ENCODE results near the gene CDC34.

Gene CDC34

DNA sequence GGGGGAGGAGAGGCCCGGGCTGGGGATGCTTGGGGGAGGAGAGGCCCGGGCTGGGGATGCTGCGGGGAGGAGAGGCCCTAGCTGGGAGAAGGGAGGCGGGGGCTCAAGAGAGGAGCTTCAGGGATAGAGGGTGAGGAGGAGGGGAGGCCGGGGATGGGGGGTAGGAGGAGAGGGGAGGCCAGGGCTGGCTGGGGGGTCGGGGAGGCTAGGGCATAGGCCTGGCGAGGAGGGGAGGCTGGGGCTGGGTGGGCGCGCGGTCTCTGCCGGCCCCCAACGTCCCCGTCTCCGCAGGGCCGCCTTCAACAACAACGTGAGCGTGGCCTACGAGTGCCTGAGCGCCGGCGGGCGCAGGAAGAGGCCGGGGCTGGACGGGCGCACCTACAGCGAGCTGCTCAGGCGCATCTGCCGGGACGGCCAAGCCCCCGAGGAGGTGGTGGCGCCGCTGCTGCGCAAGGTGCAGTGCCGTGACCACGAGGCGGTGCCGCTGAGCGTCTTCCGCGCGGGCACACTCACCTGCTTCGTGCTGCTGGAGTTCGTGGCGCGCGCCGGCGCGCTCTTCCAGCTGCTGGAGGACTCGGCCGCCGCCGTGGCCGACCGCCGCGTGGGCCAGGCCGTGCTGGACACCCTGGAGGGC lies 12.8 kb upstream of the CDC34 start:
- no peak for DNase-seq

DNA sequence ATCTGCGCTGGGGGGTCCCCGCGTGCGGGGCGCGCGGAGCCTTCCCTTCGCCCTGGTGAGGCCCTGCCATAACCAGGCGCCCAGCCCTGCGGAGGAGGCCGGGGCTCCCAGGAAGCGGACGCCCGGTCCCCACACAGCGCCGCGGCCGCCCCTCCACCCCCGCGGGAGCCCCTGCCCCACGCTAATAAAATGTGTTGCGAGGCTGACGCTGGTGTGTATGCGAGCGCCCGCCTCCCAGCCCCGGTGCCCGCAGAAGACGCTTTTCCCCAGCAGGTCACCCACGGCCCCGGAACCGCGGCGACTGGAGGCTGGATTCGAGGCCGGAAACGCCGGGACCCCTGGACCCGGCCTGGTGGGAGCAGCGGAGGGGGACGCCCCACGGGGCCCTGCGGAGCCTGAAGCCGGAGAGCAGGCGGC lies 12.1 kb upstream of the CDC34 start:
- DNase-seq, result no peak

DNA sequence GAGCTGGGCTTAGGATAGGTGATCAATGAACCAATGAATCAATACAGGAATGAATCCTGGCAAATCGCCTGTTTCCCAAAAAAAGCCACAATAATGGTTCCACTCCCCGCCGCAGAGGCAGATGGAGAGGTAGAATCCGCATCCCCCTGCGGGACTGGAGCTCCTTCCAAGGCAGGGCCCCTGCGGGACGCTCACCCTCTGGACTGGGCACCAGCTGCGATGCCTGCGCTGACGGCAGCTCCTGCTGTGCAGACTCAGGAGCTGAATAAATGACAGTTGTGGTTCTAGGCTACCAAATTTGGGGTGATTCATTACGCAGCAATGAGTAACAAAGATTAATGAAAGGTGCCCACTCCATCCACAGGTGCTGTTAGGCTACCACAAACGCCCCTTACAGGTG lies 8.8 kb upstream of the CDC34 start:
- DNase-seq, result no peak

DNA sequence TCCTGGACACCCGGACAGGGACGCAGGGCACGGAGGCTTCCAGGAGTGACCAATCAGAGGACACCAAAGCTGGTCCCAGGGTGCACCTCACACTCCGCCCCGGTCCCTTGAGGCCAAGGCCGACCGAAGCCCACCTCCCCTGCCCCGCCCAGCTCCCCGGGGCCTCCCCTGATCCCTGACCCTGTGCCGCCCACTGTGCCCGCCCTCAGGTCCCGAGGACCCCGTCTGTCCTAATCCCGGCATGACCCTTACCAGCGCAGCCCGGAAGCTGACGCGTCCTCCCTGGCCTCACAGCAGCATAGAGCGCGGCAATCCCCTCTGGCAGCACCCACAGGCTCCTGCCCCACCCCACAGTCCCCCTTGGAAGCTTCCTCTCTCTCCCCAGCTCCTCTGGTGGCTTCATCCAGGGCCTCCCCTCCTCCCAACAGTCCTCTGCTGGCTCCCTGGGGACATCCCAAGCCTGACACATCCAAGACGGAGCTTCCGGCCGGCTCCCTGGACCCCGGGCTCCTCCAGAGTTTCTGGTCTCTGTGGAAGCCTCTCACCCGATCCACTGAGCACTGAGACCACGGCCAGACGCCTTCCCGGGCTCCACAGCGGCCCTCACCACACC lies 7.4 kb upstream of the CDC34 start:
- DNase-seq, result no peak

DNA sequence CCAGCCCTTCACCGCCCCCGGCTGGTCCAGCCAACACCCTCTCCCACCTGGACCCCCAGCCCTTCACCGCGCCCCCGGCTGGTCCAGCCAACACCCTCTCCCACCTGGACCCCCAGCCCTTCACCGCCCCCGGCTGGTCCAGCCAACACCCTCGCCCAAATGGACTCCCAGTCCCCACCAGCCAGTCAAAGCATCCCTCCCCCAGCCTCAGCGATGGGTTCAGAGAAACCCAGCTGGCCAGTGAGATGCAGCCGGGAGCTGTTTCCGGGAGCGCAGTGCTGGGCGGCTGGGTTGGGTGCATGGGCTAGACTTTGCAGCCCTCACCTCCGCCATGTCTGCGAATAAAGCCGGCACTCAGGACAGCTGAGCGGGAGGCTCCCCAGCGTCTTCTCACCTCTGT lies 6.5 kb upstream of the CDC34 start:
- peak in 4 of 58 donors; percentile 10 to 16 (median 11) for DNase-seq

DNA sequence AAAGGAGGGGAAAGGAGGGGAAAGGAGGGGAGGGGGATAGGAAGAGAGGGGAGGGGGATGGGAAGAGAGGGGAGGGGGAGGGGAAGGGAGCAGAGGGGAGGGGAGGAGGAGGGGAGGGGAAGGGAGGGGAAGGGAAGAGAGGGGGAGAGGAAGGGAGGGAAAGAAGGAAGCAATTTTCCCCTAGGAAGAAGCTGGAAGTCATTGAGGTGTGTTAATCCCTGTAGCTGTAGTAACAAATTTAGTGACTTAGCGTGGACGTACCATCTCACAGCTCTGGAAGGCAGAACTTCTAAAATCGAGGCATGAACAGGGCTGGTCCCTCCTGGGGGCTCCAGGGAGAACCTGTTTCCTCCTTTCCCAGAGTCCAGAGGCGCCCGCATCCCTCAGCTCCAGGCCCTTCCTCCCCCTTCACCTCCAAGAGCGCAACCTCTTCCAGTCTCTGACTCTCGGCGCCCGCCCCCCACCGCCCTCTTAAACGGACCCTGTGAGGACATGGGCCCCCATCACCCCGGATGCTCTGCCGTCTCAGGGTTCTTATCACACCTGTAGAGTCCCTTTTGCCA lies 5.6 kb upstream of the CDC34 start:
- no peak for DNase-seq

DNA sequence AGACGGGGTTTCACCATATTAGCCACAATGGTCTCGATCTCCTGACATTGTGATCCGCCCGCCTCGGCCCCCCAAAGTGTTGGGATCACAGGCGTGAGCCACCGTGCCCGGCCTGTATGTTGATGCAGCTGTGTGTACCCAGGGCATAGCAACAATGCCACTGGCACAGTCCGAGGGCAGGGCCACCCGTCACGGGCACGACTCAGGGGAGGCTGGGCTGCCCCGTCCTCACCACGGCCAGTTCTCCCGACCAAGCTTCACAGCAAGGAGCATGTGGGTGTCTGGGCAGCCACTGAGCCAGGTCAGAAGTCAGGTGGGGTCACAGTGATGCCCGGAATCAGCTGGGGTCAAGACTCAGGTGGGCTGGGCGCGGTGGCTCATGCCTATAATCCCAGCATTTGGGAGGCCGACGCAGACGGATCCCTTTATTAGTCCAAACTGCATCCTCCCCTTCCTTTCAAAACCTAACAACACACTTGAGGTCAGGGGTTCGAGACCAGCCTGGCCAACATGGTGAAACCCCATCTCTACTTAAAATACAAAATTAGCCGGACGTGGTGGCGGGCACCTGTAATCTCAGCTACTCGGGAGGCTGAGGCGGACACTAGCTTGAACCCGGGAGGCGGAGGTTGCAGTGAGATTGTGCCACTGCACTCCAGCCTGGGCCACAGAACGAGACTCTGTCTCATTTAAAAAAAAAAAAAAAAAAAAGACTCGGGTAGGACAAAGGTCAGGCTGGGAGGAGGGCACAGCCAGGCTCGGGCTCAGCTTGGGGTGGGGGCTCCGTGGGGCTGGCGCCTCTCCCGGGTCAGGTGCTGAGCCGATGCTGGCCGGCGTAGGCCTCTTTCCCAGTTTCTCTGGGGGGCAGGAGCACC lies 1.2 kb upstream of the CDC34 start:
- DNase-seq, result no peak

DNA sequence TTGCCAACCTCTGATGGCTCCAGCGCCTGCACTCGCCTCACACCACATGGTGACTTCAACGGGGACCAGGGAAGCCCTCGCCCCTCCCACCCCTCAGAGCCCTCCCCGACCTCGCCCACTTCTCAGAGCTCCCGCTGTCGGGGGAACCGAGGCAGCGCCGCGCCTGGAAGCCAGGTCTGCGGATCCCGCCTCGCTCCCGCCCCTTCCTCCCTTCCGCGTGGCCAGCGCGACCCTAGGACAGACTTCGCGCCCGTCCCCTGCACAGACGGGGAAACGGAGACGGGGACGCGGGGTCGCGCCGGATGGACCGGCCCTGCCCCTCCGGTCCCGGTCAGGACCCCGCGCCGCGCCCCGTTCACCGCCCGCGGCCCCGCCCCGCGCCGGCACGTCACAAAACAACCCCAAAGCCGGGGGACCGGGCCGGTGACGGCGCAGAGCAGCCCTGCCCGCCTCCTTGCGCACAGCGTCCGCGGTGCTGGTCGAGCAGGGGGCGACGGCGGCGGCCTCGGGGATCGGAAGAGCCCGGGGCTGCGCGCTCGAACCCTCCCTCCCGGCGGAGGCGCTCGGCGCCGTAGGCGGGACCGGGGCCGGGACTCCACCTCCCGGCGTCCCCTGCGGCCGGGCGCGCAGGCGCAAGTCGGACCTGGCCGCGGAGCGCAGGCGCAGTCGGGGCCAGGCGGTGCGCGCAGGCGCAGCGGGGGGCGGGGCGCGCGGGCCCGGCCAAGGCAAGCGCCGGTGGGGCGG lies 379 bp upstream of the CDC34 start:
- DNase-seq, result peak in 56 of 58 donors; percentile 14 to 88 (median 74)

DNA sequence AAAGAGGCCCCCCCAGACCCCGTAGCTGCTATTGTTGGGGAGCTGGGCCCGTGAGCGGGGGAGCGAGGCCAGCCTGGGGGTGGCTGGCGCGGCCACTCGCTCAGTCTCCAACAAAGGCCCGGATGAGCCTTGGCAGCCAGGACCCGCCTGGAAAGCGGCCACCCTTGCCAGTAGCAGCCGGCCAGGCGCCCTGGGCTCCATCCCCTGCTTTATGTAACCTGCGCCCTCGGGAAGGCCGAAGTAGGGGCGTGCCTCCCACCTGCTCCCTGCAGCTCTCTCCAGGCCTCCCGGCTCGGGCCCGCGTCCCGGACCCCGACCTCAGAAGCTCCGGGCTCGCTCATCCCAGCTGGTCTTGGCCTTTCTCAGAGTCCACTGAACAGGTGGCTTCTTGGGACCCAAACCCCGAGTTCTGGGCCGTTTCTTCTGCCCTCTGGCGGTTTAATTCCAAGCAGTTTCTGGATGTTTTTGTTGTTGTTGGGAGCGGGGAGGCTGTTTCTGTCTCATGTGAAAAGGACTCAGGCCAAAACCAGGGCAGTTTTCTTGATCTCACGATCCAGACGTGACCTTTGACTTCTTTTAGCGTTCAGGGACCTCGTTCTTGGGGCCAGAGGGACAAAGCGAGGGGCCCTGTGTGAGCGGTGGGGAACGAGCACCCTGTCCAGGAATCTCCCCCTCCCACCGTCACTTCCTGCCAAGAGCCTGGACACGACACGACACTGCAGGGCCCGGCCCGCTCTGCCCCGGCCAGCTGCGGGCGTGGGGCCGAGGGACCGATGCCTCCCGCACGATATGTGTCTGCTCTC lies 1.2 kb downstream of the CDC34 start:
- DNase-seq, result peak; percentile 29 to 88 (median 78)

DNA sequence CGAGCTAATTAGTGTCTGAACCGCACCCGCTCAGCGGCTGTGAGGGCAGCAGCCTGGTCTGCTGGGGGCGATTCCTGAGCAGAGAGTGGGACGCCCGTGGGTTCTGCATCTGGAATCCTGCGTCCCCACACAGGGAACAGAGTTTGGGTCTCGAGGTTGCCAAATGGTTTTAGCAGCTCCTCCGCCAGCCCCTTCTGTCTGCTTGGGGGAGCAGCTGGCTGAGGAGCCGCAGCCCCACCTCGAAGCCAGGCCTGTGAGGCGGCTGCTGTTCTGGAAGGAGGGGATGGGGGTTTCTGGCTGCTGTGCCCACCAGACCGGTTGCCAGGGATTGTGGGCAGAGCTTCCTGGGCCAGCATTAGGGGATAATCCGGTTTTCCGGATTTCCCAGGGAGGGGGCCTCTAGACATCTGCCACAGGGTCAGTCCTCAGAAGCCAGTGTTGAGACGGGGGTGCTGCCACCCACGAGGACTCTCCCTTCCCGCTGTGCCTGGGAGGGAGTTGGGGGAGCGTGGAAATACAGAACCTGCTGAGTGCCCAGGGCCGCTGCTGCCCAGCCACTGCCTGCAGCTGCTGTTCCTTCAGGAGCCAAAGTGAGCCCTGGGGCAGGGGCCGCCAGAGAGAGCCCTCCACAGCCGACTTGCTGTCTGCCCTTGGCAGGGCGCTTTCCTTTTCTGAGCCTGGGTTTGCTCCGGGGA lies 2.0 kb downstream of the CDC34 start:
- no peak for DNase-seq

DNA sequence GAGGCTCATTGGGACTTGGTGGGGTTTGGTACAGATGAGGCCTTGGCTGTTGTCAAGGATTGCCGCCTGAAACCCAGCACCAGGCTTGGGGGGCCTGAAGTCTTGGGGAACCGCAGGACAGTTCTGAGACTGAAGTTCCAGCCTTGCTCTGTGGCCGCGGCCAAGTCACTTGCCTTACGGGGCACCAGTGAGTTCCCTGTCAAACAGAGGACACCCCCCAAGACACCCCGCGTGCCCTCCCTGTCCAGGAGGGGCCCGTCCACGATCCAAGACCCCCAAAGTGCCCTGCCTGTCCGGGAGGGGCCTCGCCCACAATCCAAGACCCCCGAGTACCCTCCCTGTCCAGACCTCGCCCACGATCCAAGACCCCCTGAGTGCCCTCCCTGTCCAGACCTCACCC lies 2.5 kb downstream of the CDC34 start:
- no peak for DNase-seq

DNA sequence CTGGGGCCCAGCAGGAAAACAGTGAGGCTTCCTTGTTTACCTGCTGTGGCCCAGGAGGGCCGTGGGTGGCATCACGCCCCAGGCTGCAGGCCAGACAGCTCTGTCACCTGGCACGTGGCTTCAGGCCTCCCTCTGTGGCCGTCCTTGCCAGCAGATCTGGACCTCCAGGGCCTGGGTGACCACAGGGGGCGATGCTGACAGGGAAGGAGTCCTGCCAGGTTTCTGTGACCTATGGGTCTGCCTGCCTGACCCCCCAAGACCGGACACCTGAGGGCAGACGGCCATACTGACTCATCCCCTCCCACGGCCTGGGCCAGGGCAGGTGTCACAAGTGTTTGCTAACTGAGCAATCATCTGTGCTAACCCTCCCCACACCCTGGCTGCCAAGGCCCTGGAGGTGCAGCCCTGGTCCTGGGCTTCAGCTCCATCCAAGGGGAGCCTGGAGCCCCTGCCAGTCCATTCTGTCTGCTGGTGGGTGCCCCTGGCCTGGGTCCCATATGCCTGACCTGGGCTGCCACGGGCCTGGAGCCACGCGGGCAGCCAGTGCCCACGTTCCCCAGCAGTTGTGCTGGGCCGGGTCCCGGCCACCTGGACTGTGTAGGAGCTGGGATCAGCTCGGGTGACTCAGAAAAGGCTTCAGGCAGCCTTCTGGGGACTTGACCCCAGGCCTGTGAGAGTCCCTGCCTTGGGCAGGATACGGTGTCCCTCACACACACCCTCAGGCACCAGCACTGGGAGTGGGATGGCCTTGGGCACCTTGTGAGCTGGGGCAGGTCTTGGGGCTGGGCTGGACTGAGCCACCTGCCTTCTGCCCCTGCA lies 3.7 kb downstream of the CDC34 start:
- DNase-seq, result no peak

DNA sequence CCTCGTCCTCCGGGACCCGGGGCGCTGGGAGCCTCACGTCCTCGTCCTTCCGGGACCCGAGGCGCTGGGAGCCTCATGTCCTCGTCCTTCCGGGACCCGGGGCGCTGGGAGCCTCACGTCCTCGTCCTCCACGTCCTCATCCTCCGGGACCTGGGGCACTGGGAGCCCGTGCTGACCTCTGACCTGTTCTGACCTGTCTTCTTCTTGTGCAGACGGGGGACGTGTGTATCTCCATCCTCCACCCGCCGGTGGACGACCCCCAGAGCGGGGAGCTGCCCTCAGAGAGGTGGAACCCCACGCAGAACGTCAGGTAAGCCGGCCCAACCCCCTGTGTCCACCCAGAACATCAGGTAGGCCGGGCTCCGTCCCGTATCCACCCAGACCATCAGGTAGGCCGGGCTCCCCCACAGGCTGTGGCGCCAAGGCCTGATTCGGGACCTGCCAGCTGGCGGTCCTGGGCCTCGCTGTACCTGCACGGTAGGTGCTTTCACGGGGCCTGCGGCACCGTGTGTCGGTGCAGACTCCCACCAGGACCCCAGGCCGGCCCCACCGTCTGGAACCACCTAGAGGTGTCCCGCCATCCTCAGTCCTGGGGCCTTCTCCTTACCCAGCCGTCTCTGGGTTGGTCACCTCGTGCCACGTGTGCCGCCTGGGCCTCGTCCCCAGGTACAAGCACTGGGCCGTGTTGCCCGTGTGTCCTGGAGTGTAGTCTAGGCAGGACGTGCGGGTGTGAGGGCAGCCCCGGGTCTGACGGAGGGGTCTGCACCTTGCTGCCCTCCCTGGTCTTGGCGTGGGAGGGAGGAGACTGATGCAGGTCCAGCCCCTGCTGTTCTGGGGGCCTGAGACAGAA lies 4.7 kb downstream of the CDC34 start:
- no peak for DNase-seq

DNA sequence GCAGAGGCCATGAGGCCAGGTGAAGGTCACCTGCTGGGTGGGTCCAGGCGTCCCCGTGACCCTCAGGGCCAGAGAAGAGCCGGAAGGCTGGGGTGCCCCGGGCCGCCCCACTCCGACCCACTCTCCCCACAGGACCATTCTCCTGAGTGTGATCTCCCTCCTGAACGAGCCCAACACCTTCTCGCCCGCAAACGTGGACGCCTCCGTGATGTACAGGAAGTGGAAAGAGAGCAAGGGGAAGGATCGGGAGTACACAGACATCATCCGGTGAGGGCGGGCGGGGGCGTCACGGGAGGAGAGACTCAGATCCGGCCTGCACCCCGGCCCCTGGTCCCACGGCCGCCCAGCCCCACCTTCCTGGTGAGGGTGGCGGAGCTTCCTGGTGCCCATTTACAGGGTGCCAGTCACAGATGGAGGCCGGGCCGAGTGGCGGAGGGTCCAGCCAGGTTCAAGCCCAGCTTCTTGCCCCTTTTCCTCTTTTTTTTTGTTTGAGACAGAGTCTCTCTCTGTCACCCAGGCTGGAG lies 5.4 kb downstream of the CDC34 start:
- DNase-seq, result no peak

DNA sequence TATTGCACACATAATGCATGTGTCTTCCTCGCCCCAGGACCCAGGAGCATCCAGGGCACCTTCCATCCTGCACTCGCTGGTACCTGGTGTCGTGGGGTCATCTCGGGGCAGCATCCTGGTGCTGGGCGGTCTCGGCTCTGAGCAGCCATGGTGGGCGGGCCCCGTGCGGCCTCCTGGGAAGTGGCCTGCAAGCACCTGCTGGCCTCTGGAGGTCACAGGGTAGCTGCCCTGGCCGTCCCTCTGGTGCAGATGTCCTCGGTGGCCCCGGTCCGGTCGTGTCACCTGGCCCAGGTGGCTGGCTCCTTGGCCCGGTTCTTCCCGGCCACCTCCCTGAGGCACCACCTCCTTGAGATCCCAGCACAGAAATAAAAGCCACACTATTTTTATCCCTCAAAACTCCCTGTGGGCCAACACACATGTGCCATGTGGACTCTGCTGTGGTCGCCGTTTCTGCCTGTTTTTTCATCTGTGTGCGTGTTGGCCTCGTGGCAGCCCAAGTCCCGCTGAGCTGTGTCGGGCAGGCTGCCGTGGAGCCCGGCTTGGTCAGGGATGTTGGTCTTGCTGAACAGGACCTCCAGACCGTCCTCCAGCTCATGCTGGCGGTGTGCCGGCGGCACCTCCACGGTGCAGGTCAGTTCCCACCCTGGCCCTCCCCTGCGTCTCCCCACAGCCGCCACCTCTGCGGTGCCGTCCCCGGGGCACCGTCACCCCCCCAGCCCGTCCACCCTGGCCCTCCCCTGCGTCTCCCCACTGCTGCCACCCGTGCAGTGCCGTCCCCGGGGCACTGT lies 7.3 kb downstream of the CDC34 start:
- no peak for DNase-seq

DNA sequence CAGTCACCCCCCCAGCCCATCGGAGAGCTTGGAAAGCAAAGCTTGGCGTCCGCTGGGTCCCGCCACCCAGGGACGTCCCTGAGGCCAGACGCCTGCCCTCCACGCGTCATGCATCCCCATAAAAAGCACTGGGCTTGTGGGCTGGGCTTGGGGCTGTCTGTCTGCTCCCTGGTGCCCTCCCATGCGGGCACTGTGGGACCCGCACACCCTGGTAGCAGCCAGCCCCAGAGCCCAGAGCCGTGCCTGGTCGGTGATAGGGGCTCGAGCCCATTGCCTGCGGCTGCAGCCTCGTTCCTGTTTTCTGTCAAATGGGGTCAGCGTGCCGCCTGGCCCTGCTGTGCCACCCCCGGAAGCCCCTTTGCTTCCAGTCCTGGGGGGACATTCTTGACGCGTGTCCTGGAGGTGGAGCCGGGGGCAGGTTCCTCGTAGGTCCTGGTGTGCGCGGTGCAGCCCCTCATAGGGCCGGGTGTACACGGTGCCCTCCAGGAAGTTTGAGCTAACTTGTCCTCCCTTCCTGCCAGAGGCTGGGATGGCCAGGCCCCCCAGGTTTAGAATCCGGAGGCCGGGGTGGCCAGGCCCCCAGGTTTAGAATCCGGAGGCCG lies 8.0 kb downstream of the CDC34 start:
- DNase-seq, result no peak

All from anterior cingulate cortex (tissue), 58 donors.